Activated T-cell treated with anti-CD3 and anti-CD28 coated beads, Interleukin-2, amount 50 U/mL, for 72 hours (primary cell): ENCODE results near the gene CAMSAP1. TPM values are rescaled to one million over a fixed set of nuclear protein-coding genes. Genes with fewer than 3 reads are reported as not detected.

Experiments used
- ATAC-seq, 2 donors: fragments of 150-1000 bp; cut with Tn5 transposase; replicated peaks in 1 of 2; 2 replicates each; pipeline ENCODE4 v1.10.0; 2021; ENCODE audit warnings: moderate library complexity in 2 of 2, mild to moderate bottlenecking in 1 of 2
- DNase-seq, 2 donors: peaks; one replicate each; pipeline ENCODE4 v3.0.0; 2021 to 2022; ENCODE audit warnings: mixed read lengths in 1 of 2
- H3K27ac Mint-ChIP-seq: one replicate; pipeline ENCODE4 v1.8.0; 2022; ENCODE audit warnings: mild to moderate bottlenecking, moderate library complexity, mixed read lengths
- H3K27me3 Mint-ChIP-seq: one replicate; pipeline ENCODE4 v1.8.0; 2022; ENCODE audit warnings: low read depth, mixed read lengths
- H3K36me3 Mint-ChIP-seq, 2 donors: one replicate each; pipeline ENCODE4 v1.8.0; 2022; ENCODE audit warnings: mixed read lengths in 2 of 2, mild to moderate bottlenecking in 1 of 2; ENCODE audit not compliant: insufficient read depth in 2 of 2
- H3K4me1 Mint-ChIP-seq: one replicate; pipeline ENCODE4 v1.8.0; 2022; ENCODE audit warnings: low read depth, mixed read lengths
- H3K4me3 Mint-ChIP-seq, 2 donors: one replicate each; pipeline ENCODE4 v1.8.0; 2022; ENCODE audit warnings: mild to moderate bottlenecking in 2 of 2, mixed read lengths in 2 of 2, moderate library complexity in 2 of 2
- H3K9me3 Mint-ChIP-seq, 2 donors: one replicate each; pipeline ENCODE4 v1.8.0; 2022; ENCODE audit warnings: mixed read lengths in 2 of 2
- total RNA-seq, 2 donors: library from RNA; stranded (reverse); gene quantifications; one replicate each; pipeline ENCODE4 v1.2.3, GENCODE V29; 2022

Gene CAMSAP1
- total RNA-seq, 2 donors from 2014 or later: 42.2 to 53.4 TPM

DNA sequence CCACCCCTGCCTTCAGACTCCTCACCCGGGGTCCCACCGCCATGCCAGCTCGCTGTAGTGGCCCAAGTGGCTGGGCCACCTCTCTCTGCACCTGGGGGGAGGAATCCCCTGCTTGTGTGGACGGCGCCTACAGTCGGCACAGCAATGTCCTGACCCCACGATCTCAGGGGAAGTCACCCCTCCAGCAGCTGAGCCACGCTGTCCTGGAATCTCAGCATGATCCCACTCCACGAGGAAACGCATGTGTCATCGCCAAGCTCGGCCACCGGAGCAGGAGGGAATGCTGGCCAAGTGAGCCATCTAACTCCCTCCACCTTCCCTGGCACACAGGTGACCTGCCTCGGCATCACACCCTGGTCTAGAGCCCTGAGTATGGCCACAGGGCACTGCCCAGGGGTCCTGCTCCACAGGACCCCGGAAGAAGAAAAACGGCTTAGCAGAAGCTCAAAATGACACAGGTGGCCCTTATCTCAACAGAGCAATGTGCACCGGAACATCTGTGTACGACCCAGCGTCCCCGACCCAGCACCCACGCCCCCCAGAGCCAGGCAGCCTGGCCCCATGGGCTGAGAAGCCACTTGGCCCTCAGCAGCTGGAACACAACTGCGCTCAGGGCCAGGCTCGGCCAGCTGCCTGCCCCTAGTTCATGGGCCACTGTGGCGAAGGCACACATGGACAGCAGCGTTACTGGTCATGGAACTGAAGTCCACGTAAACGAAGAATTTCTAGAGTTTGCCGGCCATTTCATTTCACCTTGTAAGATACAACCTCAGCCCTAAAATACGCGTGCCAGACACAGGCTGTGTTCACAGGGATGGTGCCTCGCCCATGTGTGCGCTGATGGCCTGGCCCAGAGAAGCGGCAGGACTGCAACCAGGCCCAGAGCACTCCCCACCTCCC, 23.4 kb upstream of the CAMSAP1 start:
- no peak for ATAC-seq
- Mint-ChIP-seq H3K4me3 (no peak overlapping the region), H3K36me3 (peaks cover 5 to 19% of the 10 kb centered on the region in 2 donors), H3K9me3 (no peaks in the 10 kb centered on the region), H3K27me3 (no peaks in the 10 kb centered on the region), H3K27ac (no peak overlapping the region), H3K4me1 (peaks cover 27% of the 10 kb centered on the region)
- no peak for DNase-seq

DNA sequence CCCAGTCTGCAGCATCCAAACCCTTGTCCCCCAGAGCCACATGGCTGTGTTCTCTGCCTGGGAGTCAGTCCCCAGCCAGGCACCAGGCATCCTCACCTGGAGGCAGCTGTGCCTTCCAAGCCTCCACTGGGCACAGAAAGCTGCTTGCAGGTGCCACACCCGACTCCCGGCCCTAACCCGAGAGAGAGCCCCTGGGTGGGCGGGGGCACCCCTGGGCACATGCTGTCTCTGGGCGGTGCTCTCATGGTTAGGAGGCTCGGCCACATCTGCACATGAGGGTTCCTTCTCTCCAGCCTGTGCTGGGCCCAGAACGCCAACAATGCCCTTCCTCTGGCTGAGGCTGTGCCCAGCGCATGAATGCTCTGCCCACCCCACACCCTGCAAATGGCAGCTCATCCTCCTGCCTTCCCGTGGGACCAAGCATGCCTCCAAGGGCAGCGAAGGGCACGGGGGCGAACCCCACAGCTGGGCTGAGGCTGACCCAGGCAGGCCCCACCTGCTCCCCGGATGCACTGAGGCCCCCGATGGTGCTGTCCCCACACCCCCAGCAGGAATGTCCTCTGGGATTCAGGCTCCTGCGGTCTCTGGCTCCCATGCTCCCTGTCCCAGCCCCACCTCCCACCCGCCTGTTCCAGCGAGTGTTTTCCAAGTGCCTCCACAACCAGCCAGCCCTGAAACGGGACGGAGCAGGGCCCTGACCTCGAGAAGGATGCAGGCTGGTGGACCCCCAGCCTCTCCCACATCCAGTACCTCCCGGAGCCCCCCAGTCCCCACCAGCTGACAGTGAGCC, 22.5 kb upstream of the CAMSAP1 start:
- no peaks in the 10 kb centered on the region for H3K9me3 Mint-ChIP-seq
- ATAC-seq (no peak), DNase-seq (no peak)
- peaks cover 36% of the 10 kb centered on the region for H3K4me1 Mint-ChIP-seq
- no peaks in the 10 kb centered on the region for H3K27me3 Mint-ChIP-seq
- H3K27ac Mint-ChIP-seq: no peak overlapping the region
- no peak overlapping the region for H3K4me3 Mint-ChIP-seq
- H3K36me3 Mint-ChIP-seq: peaks cover 5 to 16% of the 10 kb centered on the region in 2 donors

GRCh38 chr9:135928731-135929655, 21.6 kb upstream of the CAMSAP1 start:
- DNase-seq (no peak), ATAC-seq (no peak)
- Mint-ChIP-seq H3K4me3 (no peak overlapping the region), H3K27ac (no peak overlapping the region), H3K36me3 (peaks cover 7 to 14% of the 10 kb centered on the region in 2 donors), H3K27me3 (no peaks in the 10 kb centered on the region), H3K9me3 (no peaks in the 10 kb centered on the region), H3K4me1 (peaks cover 45% of the 10 kb centered on the region)

DNA sequence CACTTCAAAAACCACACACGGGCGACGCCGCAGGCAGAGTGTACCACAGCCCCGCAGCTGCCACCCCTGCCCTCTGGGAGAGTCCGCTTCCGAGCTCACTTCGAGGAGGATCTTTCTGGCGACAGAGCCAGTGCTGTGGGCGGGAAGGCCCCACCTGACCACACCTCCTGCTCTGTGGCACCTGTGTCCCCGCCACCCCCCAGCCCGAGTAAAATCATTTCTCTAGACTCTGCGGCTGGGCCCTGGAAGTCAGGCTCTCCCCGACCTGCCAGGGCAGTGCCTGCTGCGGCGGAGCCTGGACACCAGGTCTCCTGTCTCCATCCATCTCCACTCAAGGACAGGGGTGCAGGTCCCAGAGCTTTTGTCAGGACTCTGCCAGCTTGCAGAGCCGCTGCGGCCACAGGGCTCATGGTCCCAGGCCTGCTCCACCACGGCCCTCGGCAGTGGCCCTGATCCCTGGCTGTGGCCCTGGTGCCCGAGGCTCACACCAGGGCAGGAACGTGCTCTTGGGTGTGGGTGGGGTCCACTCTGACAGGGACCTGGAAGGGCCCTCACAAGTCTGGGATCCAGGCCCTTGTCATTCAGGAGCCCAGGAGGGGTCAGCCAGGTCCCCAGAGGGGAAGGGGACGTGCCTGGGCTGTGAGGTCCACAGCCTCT, 20.9 kb upstream of the CAMSAP1 start:
- ATAC-seq (no peak), DNase-seq (no peak)
- peak overlapping the region in 1 of 2 donors; percentile 36 for H3K4me3 Mint-ChIP-seq
- H3K36me3 Mint-ChIP-seq: peaks cover 7 to 11% of the 10 kb centered on the region in 2 donors
- peaks cover 45% of the 10 kb centered on the region for H3K4me1 Mint-ChIP-seq
- H3K27ac Mint-ChIP-seq: no peak overlapping the region
- H3K9me3 Mint-ChIP-seq: no peaks in the 10 kb centered on the region
- H3K27me3 Mint-ChIP-seq: no peaks in the 10 kb centered on the region

DNA sequence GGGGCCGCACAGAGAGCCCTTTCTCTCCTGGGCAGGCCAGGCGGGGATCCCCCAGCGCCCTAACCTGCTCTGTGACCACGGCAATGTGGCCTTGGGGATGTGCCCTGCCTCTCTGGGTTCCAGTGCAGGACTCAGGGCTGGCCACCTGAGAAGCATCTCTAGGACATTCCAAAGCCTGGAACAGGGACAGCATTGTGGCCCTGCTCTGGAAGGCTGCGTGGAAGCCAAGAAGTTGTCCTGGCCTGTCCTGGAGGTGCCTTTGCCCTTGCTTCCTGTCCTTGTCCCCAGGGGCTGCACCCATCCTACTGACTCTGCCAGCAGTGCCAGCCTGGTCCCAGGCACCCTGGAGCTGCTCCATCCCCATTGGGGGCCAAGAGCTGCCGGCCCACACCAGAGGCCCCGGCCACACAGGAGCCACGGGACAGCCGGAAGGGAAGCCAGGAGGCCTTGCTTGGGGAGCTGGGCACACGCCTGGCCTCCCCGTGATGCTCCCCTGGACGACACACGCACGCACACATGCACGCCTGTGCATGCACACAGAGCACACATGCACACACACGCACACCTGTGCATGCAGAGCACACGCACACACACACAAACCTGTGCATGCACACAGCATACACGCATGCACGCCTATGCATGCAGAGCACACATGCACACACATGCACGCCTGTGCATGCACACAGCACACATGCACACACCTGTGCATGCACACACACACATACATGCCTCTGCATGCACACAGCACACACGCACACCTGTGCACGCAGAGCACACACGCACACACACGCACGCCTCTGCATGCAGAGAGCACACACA, 20.1 kb upstream of the CAMSAP1 start:
- peak overlapping the region in 1 of 2 donors; percentile 59 for H3K4me3 Mint-ChIP-seq
- DNase-seq (no peak), ATAC-seq (no peak)
- H3K27ac Mint-ChIP-seq: no peak overlapping the region
- no peaks in the 10 kb centered on the region for H3K27me3 Mint-ChIP-seq
- no peaks in the 10 kb centered on the region for H3K9me3 Mint-ChIP-seq
- peaks cover 7 to 8% of the 10 kb centered on the region in 2 donors for H3K36me3 Mint-ChIP-seq
- peaks cover 45% of the 10 kb centered on the region for H3K4me1 Mint-ChIP-seq

DNA sequence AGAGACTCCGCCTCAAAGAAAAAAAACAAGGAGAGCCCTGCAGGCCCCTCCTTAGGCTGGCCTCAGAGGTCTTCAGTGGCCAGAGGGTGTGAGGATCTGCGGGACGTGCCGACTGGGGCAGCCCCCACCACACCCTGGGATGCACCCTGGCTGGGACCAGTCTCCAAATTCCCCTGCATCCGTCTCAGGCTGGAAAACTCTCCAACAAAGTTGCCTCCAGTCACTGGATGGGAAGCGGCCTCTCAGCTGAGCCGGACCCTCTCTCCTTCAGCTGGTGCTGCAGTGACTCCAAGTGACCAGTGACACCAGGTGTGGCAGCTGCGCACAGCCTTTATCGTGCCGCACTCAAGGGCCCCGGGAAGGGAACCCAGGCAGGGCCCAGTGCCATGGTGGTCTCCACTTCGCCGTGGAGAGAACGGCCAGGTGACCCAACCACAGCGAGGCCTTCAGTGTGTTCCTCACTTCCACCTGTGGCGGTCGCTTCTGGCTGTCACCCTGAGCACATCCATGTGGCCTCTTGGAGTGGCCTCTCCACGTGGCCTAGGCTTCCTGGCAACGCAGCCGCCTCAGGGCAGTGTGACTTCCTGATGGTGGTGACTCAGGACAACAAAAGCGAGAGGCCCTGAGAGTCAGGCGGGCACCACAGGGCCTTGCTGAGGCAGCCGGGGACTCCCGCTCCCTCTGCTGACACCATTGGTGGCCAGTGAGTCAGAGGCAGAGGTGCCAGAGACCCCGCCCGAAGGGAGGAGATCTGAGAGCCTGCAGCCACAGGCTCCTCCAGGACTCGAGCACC, 19.3 kb upstream of the CAMSAP1 start:
- ATAC-seq: peak; percentile 93 to 94
- Mint-ChIP-seq H3K27me3 (no peaks in the 10 kb centered on the region), H3K9me3 (no peaks in the 10 kb centered on the region), H3K4me1 (peaks cover 45% of the 10 kb centered on the region), H3K4me3 (peak overlapping the region; percentile 69 to 70), H3K36me3 (peaks cover 7 to 8% of the 10 kb centered on the region in 2 donors), H3K27ac (peak overlapping the region; percentile 86)
- DNase-seq: peak; percentile 91 to 96

- H3K4me3 Mint-ChIP-seq: peak overlapping the region; percentile 69 to 75
- H3K4me1 Mint-ChIP-seq: peaks cover 45% of the 10 kb centered on the region
- H3K9me3 Mint-ChIP-seq: no peaks in the 10 kb centered on the region
- ATAC-seq: peak; percentile 50 to 55
- H3K27ac Mint-ChIP-seq: peak overlapping the region; percentile 97
- H3K36me3 Mint-ChIP-seq: peaks cover 3 to 5% of the 10 kb centered on the region in 2 donors
- peak; percentile 86 to 90 for DNase-seq
- H3K27me3 Mint-ChIP-seq: no peaks in the 10 kb centered on the region
These were observed 18.3 kb upstream of the CAMSAP1 start for GRCh38 chr9:135925496-135926133.

GRCh38 chr9:135924628-135925338, 17.4 kb upstream of the CAMSAP1 start:
- H3K27me3 Mint-ChIP-seq: no peaks in the 10 kb centered on the region
- H3K27ac Mint-ChIP-seq: peak overlapping the region; percentile 97
- peaks cover 45% of the 10 kb centered on the region for H3K4me1 Mint-ChIP-seq
- peak overlapping the region; percentile 69 to 76 for H3K4me3 Mint-ChIP-seq
- DNase-seq: peak; percentile 30 to 41
- H3K9me3 Mint-ChIP-seq: no peaks in the 10 kb centered on the region
- peaks cover 3% of the 10 kb centered on the region in 2 donors for H3K36me3 Mint-ChIP-seq
- no peak for ATAC-seq

- Mint-ChIP-seq H3K4me1 (peaks cover 45% of the 10 kb centered on the region), H3K4me3 (no peak overlapping the region), H3K36me3 (peaks cover 8% of the 10 kb centered on the region in 2 donors), H3K9me3 (peaks cover 5 to 6% of the 10 kb centered on the region in 2 donors), H3K27me3 (no peaks in the 10 kb centered on the region), H3K27ac (no peak overlapping the region)
- ATAC-seq (no peak), DNase-seq (no peak)
These were observed 16.2 kb upstream of the CAMSAP1 start for GRCh38 chr9:135923508-135923907.

DNA sequence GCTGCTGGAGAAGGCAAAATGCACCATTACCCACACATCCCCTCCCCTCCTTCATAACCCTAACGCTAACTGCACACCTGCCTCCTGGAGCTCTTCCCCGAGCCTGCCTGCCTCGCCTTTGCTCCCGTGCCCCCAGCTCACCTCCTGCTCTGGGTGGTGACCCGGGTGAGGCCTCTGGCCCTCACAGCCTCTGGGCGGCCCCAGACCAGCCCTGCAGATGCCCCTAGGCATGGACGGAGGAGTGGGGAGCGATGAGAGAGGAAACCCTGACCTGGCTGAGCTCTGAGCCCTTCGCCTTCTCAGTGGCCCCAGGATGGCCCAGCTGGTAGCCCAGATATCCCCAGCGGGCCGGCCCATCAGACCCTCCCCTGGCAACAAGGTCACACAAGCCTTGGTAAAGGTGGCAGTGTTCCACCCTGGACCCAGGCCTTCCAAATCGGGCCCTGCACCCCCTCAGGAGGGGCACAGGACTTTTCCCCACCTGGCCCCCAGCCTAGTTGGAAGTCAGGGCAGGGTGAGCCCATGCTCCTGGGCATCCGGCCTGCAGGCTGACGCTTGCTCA, 14.5 kb upstream of the CAMSAP1 start:
- H3K4me1 Mint-ChIP-seq: peaks cover 29% of the 10 kb centered on the region
- no peaks in the 10 kb centered on the region for H3K27me3 Mint-ChIP-seq
- H3K9me3 Mint-ChIP-seq: peaks cover 9 to 11% of the 10 kb centered on the region in 2 donors
- H3K36me3 Mint-ChIP-seq: peaks cover 12 to 22% of the 10 kb centered on the region in 2 donors
- DNase-seq: no peak
- no peak for ATAC-seq
- no peak overlapping the region for H3K27ac Mint-ChIP-seq
- H3K4me3 Mint-ChIP-seq: no peak overlapping the region
